Measurements from ENCODE around the gene KCTD16. TPM values are rescaled to one million over a fixed set of nuclear protein-coding genes. Genes with fewer than 3 reads are reported as not detected.

KCTD16 gene
- total and polyA plus RNA-seq, 2 experiments from 2014 or later = 0.45 to 3.4 TPM

GRCh38 chr5:144254552-144254951 is 83.9 kb downstream of the KCTD16 start:
- Histone ChIP-seq H2AFZ (no peak overlapping the region), H3K4me1 (ENCODE audit: insufficient read depth) (no peaks in the 10 kb centered on the region), H3K9me3 (ENCODE audit: low read depth) (no peaks in the 10 kb centered on the region), H4K20me1 (ENCODE audit: insufficient read depth, poor library complexity, severe bottlenecking) (no peaks in the 10 kb centered on the region), H3K9me2 (replicated peaks; ENCODE audit: insufficient read depth) (no peaks in the 10 kb centered on the region), H3K27ac (no peak overlapping the region), H3K4me3 (no peak overlapping the region), H3K36me3 (replicated peaks; ENCODE audit: insufficient read depth, low read depth) (no peaks in the 10 kb centered on the region), H3K4me2 (no peak overlapping the region), H3K79me2 (no peaks in the 10 kb centered on the region), H3K27me3 (no peaks in the 10 kb centered on the region)
- 79% methylated on average over 2 of the region's 2 CpGs for WGBS (ENCODE audit: low lambda C conversion rate, missing lambda C conversion rate)
- TF ChIP-seq EZH2 (IDR thresholded peaks at IDR 0.05; ENCODE audit: borderline replicate concordance) = no peak
- TF ChIP-seq EZH2phosphoT487 (IDR thresholded peaks at IDR 0.05; ENCODE audit: low read depth, severe bottlenecking, unreplicated experiment) = no peak
- no peak for TF ChIP-seq CTCF (IDR thresholded peaks at IDR 0.05; ENCODE audit: poor library complexity)
- no peak for DNase-seq (ENCODE audit: low spot score)

GRCh38 chr5:144260121-144260520 is 89.4 kb downstream of the KCTD16 start:
- Histone ChIP-seq H3K36me3 (replicated peaks; ENCODE audit: insufficient read depth, low read depth) (no peaks in the 10 kb centered on the region), H3K9me2 (replicated peaks; ENCODE audit: insufficient read depth) (no peaks in the 10 kb centered on the region), H4K20me1 (ENCODE audit: insufficient read depth, poor library complexity, severe bottlenecking) (no peaks in the 10 kb centered on the region), H2AFZ (no peak overlapping the region), H3K9me3 (ENCODE audit: low read depth) (no peaks in the 10 kb centered on the region), H3K79me2 (no peaks in the 10 kb centered on the region), H3K27ac (no peak overlapping the region), H3K27me3 (no peaks in the 10 kb centered on the region), H3K4me1 (ENCODE audit: insufficient read depth) (no peaks in the 10 kb centered on the region), H3K4me3 (no peak overlapping the region), H3K4me2 (no peak overlapping the region)
- 55% methylated on average over 2 of the region's 2 CpGs for WGBS (ENCODE audit: low lambda C conversion rate, missing lambda C conversion rate)
- DNase-seq (ENCODE audit: low spot score) = no peak
- TF ChIP-seq EZH2 (IDR thresholded peaks at IDR 0.05; ENCODE audit: borderline replicate concordance) = no peak
- no peak for TF ChIP-seq CTCF (IDR thresholded peaks at IDR 0.05; ENCODE audit: poor library complexity)
- TF ChIP-seq EZH2phosphoT487 (IDR thresholded peaks at IDR 0.05; ENCODE audit: low read depth, severe bottlenecking, unreplicated experiment) = no peak

- no peak for DNase-seq (ENCODE audit: low spot score)
- Histone ChIP-seq H4K20me1 (ENCODE audit: insufficient read depth, poor library complexity, severe bottlenecking) (no peaks in the 10 kb centered on the region), H3K27me3 (no peaks in the 10 kb centered on the region), H3K36me3 (replicated peaks; ENCODE audit: insufficient read depth, low read depth) (no peaks in the 10 kb centered on the region), H3K4me1 (ENCODE audit: insufficient read depth) (no peaks in the 10 kb centered on the region), H2AFZ (no peak overlapping the region), H3K4me3 (no peak overlapping the region), H3K9me2 (replicated peaks; ENCODE audit: insufficient read depth) (no peaks in the 10 kb centered on the region), H3K27ac (no peak overlapping the region), H3K79me2 (no peaks in the 10 kb centered on the region), H3K9me3 (ENCODE audit: low read depth) (no peaks in the 10 kb centered on the region), H3K4me2 (no peak overlapping the region)
- TF ChIP-seq EZH2 (IDR thresholded peaks at IDR 0.05; ENCODE audit: borderline replicate concordance) (no peak), CTCF (IDR thresholded peaks at IDR 0.05; ENCODE audit: poor library complexity) (no peak), EZH2phosphoT487 (IDR thresholded peaks at IDR 0.05; ENCODE audit: low read depth, severe bottlenecking, unreplicated experiment) (no peak)
- 73% methylated on average over 3 of the region's 3 CpGs for WGBS (ENCODE audit: low lambda C conversion rate, missing lambda C conversion rate)
These were observed 95.1 kb downstream of the KCTD16 start for GRCh38 chr5:144265643-144266247.
